GM12878 (cell line): ENCODE data around the gene SLC4A8.

Experiments
- MXI1 ChIP-seq: fragments of 150-350 bp; IDR thresholded peaks from 2 replicates; pipeline ENCODE4 v1.6.1; 2011; ENCODE audit warnings: low read depth, mild to moderate bottlenecking, inconsistent platforms, low read length, improper control_type of control experiment
- YY1 ChIP-seq: IDR thresholded peaks from 2 replicates; pipeline ENCODE4 v1.6.1; 2011; ENCODE audit warnings: low read depth, mild to moderate bottlenecking, low read length
- TF ChIP-seq, protein P1 (sequence below): IDR thresholded peaks from 2 replicates; pipeline ENCODE4 v1.6.1; 2012; ENCODE audit warnings: mild to moderate bottlenecking, low read depth, low read length

- no peak for TF ChIP-seq MXI1
- TF ChIP-seq YY1, result no peak
- TF ChIP-seq, protein P1, sequence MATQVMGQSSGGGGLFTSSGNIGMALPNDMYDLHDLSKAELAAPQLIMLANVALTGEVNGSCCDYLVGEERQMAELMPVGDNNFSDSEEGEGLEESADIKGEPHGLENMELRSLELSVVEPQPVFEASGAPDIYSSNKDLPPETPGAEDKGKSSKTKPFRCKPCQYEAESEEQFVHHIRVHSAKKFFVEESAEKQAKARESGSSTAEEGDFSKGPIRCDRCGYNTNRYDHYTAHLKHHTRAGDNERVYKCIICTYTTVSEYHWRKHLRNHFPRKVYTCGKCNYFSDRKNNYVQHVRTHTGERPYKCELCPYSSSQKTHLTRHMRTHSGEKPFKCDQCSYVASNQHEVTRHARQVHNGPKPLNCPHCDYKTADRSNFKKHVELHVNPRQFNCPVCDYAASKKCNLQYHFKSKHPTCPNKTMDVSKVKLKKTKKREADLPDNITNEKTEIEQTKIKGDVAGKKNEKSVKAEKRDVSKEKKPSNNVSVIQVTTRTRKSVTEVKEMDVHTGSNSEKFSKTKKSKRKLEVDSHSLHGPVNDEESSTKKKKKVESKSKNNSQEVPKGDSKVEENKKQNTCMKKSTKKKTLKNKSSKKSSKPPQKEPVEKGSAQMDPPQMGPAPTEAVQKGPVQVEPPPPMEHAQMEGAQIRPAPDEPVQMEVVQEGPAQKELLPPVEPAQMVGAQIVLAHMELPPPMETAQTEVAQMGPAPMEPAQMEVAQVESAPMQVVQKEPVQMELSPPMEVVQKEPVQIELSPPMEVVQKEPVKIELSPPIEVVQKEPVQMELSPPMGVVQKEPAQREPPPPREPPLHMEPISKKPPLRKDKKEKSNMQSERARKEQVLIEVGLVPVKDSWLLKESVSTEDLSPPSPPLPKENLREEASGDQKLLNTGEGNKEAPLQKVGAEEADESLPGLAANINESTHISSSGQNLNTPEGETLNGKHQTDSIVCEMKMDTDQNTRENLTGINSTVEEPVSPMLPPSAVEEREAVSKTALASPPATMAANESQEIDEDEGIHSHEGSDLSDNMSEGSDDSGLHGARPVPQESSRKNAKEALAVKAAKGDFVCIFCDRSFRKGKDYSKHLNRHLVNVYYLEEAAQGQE, result no peak
Observed at GRCh38 chr12:51441583-51441982, 17.0 kb downstream of the SLC4A8 start.
